ENCODE results near the gene S100A10. TPM values are rescaled to one million over a fixed set of nuclear protein-coding genes. Genes with fewer than 3 reads are reported as not detected.

S100A10 gene
- total RNA-seq, 1 experiment from 2014 or later, result 160 TPM

DNA sequence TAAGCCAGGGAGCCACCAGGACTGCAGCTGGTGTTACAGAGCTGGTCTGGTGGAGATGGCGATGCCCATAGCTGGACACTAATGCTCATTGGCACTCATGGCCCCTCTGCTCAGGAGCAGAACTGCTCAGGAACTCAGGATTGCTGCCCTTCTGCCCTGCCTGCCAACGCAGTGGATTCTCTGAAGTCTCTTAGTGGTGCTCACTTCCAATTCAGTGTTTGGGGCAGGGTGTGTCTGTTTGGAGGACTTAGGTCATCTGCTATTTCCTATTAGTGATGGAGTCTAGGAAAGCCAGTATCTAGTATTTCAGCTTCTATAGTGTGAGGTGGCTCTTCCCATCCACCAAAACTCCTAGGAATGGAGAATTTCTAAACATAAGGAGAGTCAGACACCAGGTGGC is 29.1 kb downstream of the S100A10 start:
- Histone ChIP-seq H2BK12ac (ENCODE audit: insufficient read length, low read depth, low read length) (no peak overlapping the region), H3K23ac (ENCODE audit: insufficient read length, low read depth, low read length) (no peak overlapping the region), H4K5ac (ENCODE audit: insufficient read length, low read depth, low read length) (no peak overlapping the region), H3K79me1 (ENCODE audit: insufficient read depth, low read depth, low read length, poor library complexity, severe bottlenecking) (no peaks in the 10 kb centered on the region), H3K18ac (ENCODE audit: insufficient read length, low read depth, low read length) (no peak overlapping the region), H4K20me1 (ENCODE audit: control insufficient read depth, insufficient read depth, insufficient read length) (no peaks in the 10 kb centered on the region), H2BK120ac (ENCODE audit: low read depth, low read length, poor library complexity, severe bottlenecking) (no peak overlapping the region), H3K9me3 (ENCODE audit: control insufficient read depth, low read depth, low read length) (no peaks in the 10 kb centered on the region), H3K4me2 (ENCODE audit: insufficient read depth, insufficient read length, low read length) (no peak overlapping the region), H3K23me2 (ENCODE audit: insufficient read length, low read depth, low read length, poor library complexity, severe bottlenecking) (no peaks in the 10 kb centered on the region), H3K4me1 (ENCODE audit: insufficient read depth, low read length) (peaks cover 4% of the 10 kb centered on the region; the same call in 1 of the 2 replicates), H2BK20ac (ENCODE audit: low read depth, low read length, poor library complexity, severe bottlenecking) (no peak overlapping the region), H2AK5ac (ENCODE audit: insufficient read length, low read length) (no peak overlapping the region), H3K9ac (ENCODE audit: extremely low read depth, insufficient read length, low read length) (no peak overlapping the region), H3K14ac (ENCODE audit: insufficient read depth, low read length) (no peak overlapping the region), H3K79me2 (ENCODE audit: insufficient read depth, low read length) (no peaks in the 10 kb centered on the region), H2BK15ac (ENCODE audit: low read depth, low read length) (no peak overlapping the region), H3K27ac (ENCODE audit: insufficient read length, low read depth, low read length) (no peak overlapping the region), H3T11ph (ENCODE audit: low read length) (no peak overlapping the region), H3K56ac (ENCODE audit: insufficient read length, low read depth, low read length) (no peak overlapping the region), H2AFZ (ENCODE audit: low read length) (no peak overlapping the region), H3K27me3 (ENCODE audit: insufficient read depth, low read length) (no peaks in the 10 kb centered on the region; the same call in 1 of the 2 replicates), H4K8ac (replicated peaks; ENCODE audit: insufficient read length, low read depth, low read length) (no peak overlapping the region), H2BK5ac (ENCODE audit: insufficient read length, low read length) (no peak overlapping the region), H4K91ac (ENCODE audit: insufficient read length, low read depth, low read length) (no peak overlapping the region), H3K4ac (ENCODE audit: low read depth, low read length) (no peak overlapping the region)
- Mint-ChIP-seq H3K4me3 (no peak overlapping the region), H3K4me1 (peaks cover 10 to 11% of the 10 kb centered on the region in 2 experiments), H3K9me3 (no peaks in the 10 kb centered on the region), H3K36me3 (ENCODE audit: insufficient read depth in 1 of 3, low read depth in 3 of 3) (no peaks in the 10 kb centered on the region), H3K27ac (no peak overlapping the region; a peak in 1 of 7 replicates), H3K27me3 (ENCODE audit: low read depth) (no peaks in the 10 kb centered on the region)
- TF ChIP-seq, protein P1, sequence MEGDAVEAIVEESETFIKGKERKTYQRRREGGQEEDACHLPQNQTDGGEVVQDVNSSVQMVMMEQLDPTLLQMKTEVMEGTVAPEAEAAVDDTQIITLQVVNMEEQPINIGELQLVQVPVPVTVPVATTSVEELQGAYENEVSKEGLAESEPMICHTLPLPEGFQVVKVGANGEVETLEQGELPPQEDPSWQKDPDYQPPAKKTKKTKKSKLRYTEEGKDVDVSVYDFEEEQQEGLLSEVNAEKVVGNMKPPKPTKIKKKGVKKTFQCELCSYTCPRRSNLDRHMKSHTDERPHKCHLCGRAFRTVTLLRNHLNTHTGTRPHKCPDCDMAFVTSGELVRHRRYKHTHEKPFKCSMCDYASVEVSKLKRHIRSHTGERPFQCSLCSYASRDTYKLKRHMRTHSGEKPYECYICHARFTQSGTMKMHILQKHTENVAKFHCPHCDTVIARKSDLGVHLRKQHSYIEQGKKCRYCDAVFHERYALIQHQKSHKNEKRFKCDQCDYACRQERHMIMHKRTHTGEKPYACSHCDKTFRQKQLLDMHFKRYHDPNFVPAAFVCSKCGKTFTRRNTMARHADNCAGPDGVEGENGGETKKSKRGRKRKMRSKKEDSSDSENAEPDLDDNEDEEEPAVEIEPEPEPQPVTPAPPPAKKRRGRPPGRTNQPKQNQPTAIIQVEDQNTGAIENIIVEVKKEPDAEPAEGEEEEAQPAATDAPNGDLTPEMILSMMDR (conservative IDR thresholded peaks at IDR 0.05), result no peak
- DNase-seq, result no peak
- WGBS (ENCODE audit: extremely low coverage, insufficient read length, low lambda C conversion rate), result no CpG with 5 or more reads among the region's 2 CpGs

Data from H9 (cell line).